ENCODE measurements around the gene CCDC167.
"Not testable (repeated sequence)": the region's sequence is repeated elsewhere in the genome, so short reads cannot be mapped to it uniquely, and the experiment has no call there.

The CCDC167 gene

GRCh38 chr6:37456816-37457560 lies 42.7 kb downstream of the CCDC167 start:
- DNase-seq: no peak

- DNase-seq: no peak
Observed at GRCh38 chr6:37456126-37456525, 43.6 kb downstream of the CCDC167 start.

- no peak for DNase-seq
Observed at GRCh38 chr6:37454420-37455140, 45.1 kb downstream of the CCDC167 start.

- DNase-seq: no peak
Observed at GRCh38 chr6:37452522-37452921, 47.2 kb downstream of the CCDC167 start.

GRCh38 chr6:37451441-37452193 lies 48.1 kb downstream of the CCDC167 start:
- no peak for DNase-seq

GRCh38 chr6:37449984-37450383 lies 49.7 kb downstream of the CCDC167 start:
- no peak for DNase-seq

GRCh38 chr6:37443216-37443542 lies 56.5 kb downstream of the CCDC167 start:
- DNase-seq: not testable (repeated sequence)

GRCh38 chr6:37442416-37443215 lies 57.1 kb downstream of the CCDC167 start:
- no peak for DNase-seq

- DNase-seq: no peak
Observed at GRCh38 chr6:37441651-37442050, 58.0 kb downstream of the CCDC167 start.

GRCh38 chr6:37438930-37439329 lies 60.8 kb downstream of the CCDC167 start:
- DNase-seq: no peak

GRCh38 chr6:37435816-37436215 lies 63.9 kb downstream of the CCDC167 start:
- no peak for DNase-seq

- DNase-seq: no peak
Observed at GRCh38 chr6:37435373-37435772, 64.3 kb downstream of the CCDC167 start.

GRCh38 chr6:37433657-37434271 lies 65.9 kb downstream of the CCDC167 start:
- no peak for DNase-seq
